HL-60 (cell line): Measurements from ENCODE around the gene TAF1C.

Experiments used
- DNase-seq, 2 experiments: peaks; one replicate each; pipeline ENCODE4 v3.0.0-alpha.2; 2010 to 2020; ENCODE audit warnings: low read depth in 1 of 2, low spot score in 1 of 2
- H3K27ac ChIP-seq: fragments of 250-450 bp; sonication (Bioruptor Pico); replicated peaks from 2 replicates; pipeline ENCODE4 v1.5.1; 2020; ENCODE audit warnings: mild to moderate bottlenecking, moderate library complexity
- H3K27me3 ChIP-seq: fragments of 250-450 bp; sonication (Bioruptor Pico); 2 replicates; pipeline ENCODE4 v1.5.1; 2021; ENCODE audit warnings: mild to moderate bottlenecking, moderate library complexity; ENCODE audit not compliant: insufficient read depth, poor library complexity, severe bottlenecking
- H3K4me3 ChIP-seq: replicated peaks from 2 replicates; pipeline ENCODE4 v1.5.1; 2011; ENCODE audit warnings: mild to moderate bottlenecking, control low read depth, low read length; ENCODE audit not compliant: insufficient read depth
- CTCF ChIP-seq: IDR thresholded peaks from one replicate; pipeline ENCODE4 v1.5.1; 2011; ENCODE audit warnings: low read length, control low read depth, inconsistent platforms; ENCODE audit not compliant: insufficient read depth
- GABPA ChIP-seq: IDR thresholded peaks from 2 replicates; pipeline ENCODE4 v1.6.1; 2012; ENCODE audit warnings: low read depth
- POLR2AphosphoS5 ChIP-seq: IDR thresholded peaks from 2 replicates; pipeline ENCODE4 v1.6.1; 2012; ENCODE audit warnings: low read depth
- REST ChIP-seq: IDR thresholded peaks from 2 replicates; pipeline ENCODE4 v1.6.1; 2012; ENCODE audit warnings: low read depth; ENCODE audit not compliant: insufficient replicate concordance
- SPI1 ChIP-seq: IDR thresholded peaks from 2 replicates; pipeline ENCODE4 v1.6.1; 2012; ENCODE audit warnings: low read depth, mild to moderate bottlenecking, borderline replicate concordance

TAF1C gene

GRCh38 chr16:84196727-84197394 lies 10.0 kb upstream of the TAF1C start:
- H3K27ac ChIP-seq: no peak overlapping the region

GRCh38 chr16:84196101-84196500 lies 9.2 kb upstream of the TAF1C start:
- Histone ChIP-seq H3K27ac (no peak overlapping the region), H3K4me3 (no peak overlapping the region), H3K27me3 (peaks cover 2% of the 10 kb centered on the region)
- DNase-seq: no peak
- TF ChIP-seq POLR2AphosphoS5: no peak

More at GRCh38 chr16:84196727-84197394, 10.0 kb upstream of the TAF1C start:
- TF ChIP-seq GABPA: no peak
- TF ChIP-seq POLR2AphosphoS5: no peak
- TF ChIP-seq SPI1: no peak
- TF ChIP-seq REST: no peak
- no peak for TF ChIP-seq CTCF
- DNase-seq: peak in 1 of 2 experiments; percentile 32
- H3K4me3 ChIP-seq: no peak overlapping the region
- peaks cover 2% of the 10 kb centered on the region for H3K27me3 ChIP-seq

GRCh38 chr16:84195201-84196093 lies 8.6 kb upstream of the TAF1C start:
- DNase-seq: no peak
- TF ChIP-seq GABPA: no peak
- Histone ChIP-seq H3K27ac (no peak overlapping the region), H3K4me3 (no peak overlapping the region), H3K27me3 (peaks cover 2% of the 10 kb centered on the region)

- no peak overlapping the region for H3K27ac ChIP-seq
Measured at GRCh38 chr16:84194470-84195200, 7.8 kb upstream of the TAF1C start.

More at GRCh38 chr16:84194470-84195200, 7.8 kb upstream of the TAF1C start:
- Histone ChIP-seq H3K4me3 (no peak overlapping the region), H3K27me3 (peaks cover 2% of the 10 kb centered on the region)
- TF ChIP-seq SPI1 (no peak), REST (no peak), CTCF (no peak), POLR2AphosphoS5 (no peak), GABPA (no peak)
- DNase-seq: peak in 1 of 2 experiments; percentile 5
